Naive thymus-derived CD4-positive, alpha-beta T cell (primary cell): Measurements from ENCODE around the gene N4BP3. TPM values are rescaled to one million over a fixed set of nuclear protein-coding genes. Genes with fewer than 3 reads are reported as not detected.
A peak's percentile ranks its signal among the peaks of the same experiment; 100 is the strongest.

Experiments
- ATAC-seq: fragments of 150-1000 bp; cut with Tn5 transposase; 2 replicates; pipeline ENCODE4 v1.10.0; 2021; ENCODE audit warnings: mild to moderate bottlenecking, moderate library complexity
- CTCF ChIA-PET: fragments of 350-600 bp; sonication (Branson Sonifier 250); formaldehyde crosslinking; loops from one replicate; lab custom pipeline; 2021; ENCODE audit warnings: antibody characterized with exemption; lab: Charles Lee
- POLR2A ChIA-PET: fragments of 350-600 bp; sonication (Branson Sonifier 250); formaldehyde crosslinking; loops from one replicate; lab custom pipeline; 2021; ENCODE audit warnings: antibody characterized with exemption, inconsistent platforms; lab: Charles Lee
- DNase-seq, 9 donors: peaks; one replicate each; pipeline versions ENCODE4 v3.0.0 to v3.0.0-alpha.2; 2020 to 2022; ENCODE audit warnings: mixed read lengths in 1 of 9
- H3K27ac ChIP-seq: one replicate; pipeline ENCODE4 v1.7.0; 2013; ENCODE audit warnings: mild to moderate bottlenecking, low read depth, low read length, moderate library complexity
- H3K27me3 ChIP-seq, 2 donors: one replicate each; pipeline ENCODE4 v1.7.0; 2013; ENCODE audit warnings: low read length in 2 of 2, mild to moderate bottlenecking in 2 of 2, moderate library complexity in 2 of 2; ENCODE audit not compliant: control insufficient read depth in 2 of 2, insufficient read depth in 2 of 2
- H3K36me3 ChIP-seq, 3 experiments: 1 replicate in 2 of 3; 2 replicates in 1 of 3; pipeline ENCODE4 v1.7.0; 2013; ENCODE audit warnings: low read length in 3 of 3, mild to moderate bottlenecking in 3 of 3, moderate library complexity in 1 of 3; ENCODE audit not compliant: insufficient read depth in 3 of 3, control insufficient read depth in 2 of 3
- H3K4me1 ChIP-seq, 2 donors: one replicate each; pipeline ENCODE4 v1.7.0; 2013; ENCODE audit warnings: low read length in 2 of 2, mild to moderate bottlenecking in 2 of 2, moderate library complexity in 1 of 2; ENCODE audit not compliant: control insufficient read depth in 2 of 2, insufficient read depth in 2 of 2
- H3K4me3 ChIP-seq: 2 replicates; pipeline ENCODE4 v1.7.0; 2013; ENCODE audit warnings: mild to moderate bottlenecking, low read length
- H3K9me3 ChIP-seq, 3 experiments: 1 replicate in 2 of 3; 2 replicates in 1 of 3; pipeline ENCODE4 v1.7.0; 2013; ENCODE audit warnings: low read length in 3 of 3; ENCODE audit not compliant: control insufficient read depth in 2 of 3
- H3K27ac Mint-ChIP-seq, 9 donors: one replicate each; pipeline ENCODE4 v1.8.0; 2020 to 2022; ENCODE audit warnings: mixed read lengths in 9 of 9, mild to moderate bottlenecking in 8 of 9, moderate library complexity in 5 of 9, inconsistent platforms in 2 of 9
- H3K27me3 Mint-ChIP-seq, 5 donors: one replicate each; pipeline ENCODE4 v1.8.0; 2021 to 2022; ENCODE audit warnings: mixed read lengths in 5 of 5, mild to moderate bottlenecking in 1 of 5
- H3K36me3 Mint-ChIP-seq, 5 donors: one replicate each; pipeline ENCODE4 v1.8.0; 2020 to 2022; ENCODE audit warnings: mixed read lengths in 5 of 5, mild to moderate bottlenecking in 3 of 5, inconsistent platforms in 1 of 5
- H3K4me1 Mint-ChIP-seq, 7 donors: one replicate each; pipeline ENCODE4 v1.8.0; 2020 to 2022; ENCODE audit warnings: mixed read lengths in 7 of 7, mild to moderate bottlenecking in 3 of 7, inconsistent platforms in 1 of 7
- H3K4me3 Mint-ChIP-seq, 10 donors: one replicate each; pipeline ENCODE4 v1.8.0; 2020 to 2022; ENCODE audit warnings: mild to moderate bottlenecking in 10 of 10, mixed read lengths in 10 of 10, moderate library complexity in 6 of 10, inconsistent platforms in 2 of 10
- H3K9me3 Mint-ChIP-seq, 11 donors: one replicate each; pipeline ENCODE4 v1.8.0; 2020 to 2022; ENCODE audit warnings: mixed read lengths in 11 of 11, mild to moderate bottlenecking in 4 of 11, inconsistent platforms in 1 of 11, moderate library complexity in 1 of 11
- intact Hi-C, 2 donors: fragments of 100-400 bp; cut with micrococcal nuclease; formaldehyde crosslinking; loops; one replicate each; pipeline ENCODE4 v1.15.1; 2023
- polyA plus RNA-seq, 2 donors: library from polyadenylated mRNA; unstranded; fragments of 300-500 nt; fragmentation: Illumina TruSeq; gene quantifications; one replicate each; pipeline ENCODE4 v1.2.3, GENCODE V29; 2021
- total RNA-seq, 6 experiments: library from RNA in 5 of 6; stranded (reverse) in 5 of 6; gene quantifications; 1 replicate in 5 of 6; 2 replicates in 1 of 6; pipeline ENCODE4 v1.2.3 and lab custom pipeline; 2021 to 2026

Gene N4BP3
- total and polyA plus RNA-seq, 7 experiments from 2014 or later = 0.19 to 3.5 (median 1.1) TPM

DNA sequence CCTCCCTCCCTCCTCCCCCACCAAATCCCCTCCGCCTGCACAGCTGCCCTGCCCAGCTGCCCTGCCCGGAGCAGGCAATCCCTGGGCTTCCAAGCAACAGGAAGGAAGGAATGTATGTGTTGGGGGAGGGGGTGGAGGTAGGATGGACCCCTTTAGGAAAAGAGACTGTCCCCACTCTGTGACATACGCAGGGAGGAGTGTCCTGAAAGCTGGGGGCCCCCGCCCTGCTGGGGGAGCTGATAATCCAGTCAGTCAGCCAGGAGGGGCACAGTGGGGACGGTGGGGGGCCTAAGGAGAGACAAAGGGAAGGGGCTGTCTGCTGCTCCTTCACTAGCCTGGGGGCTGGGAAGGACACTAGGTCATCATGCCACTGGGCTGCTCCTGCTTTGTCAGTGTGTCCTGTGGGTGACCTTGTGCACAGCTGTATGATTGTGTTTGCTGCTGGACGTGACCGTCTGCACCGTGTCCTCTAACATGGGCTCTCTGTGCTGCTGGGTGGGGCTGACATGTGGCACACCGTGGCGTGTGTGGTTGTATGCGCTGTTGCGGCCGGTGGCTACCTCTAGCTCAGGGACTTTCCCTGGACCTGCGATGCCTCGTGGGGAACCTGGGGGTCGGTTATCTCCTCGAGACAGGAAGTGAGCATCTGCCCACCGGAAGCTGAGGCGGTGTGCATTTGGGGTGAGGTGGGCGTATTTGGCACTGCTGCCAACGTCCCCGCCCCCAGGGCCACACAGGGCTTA, 3.0 kb downstream of the N4BP3 start:
- ChIA-PET POLR2A (interaction anchor here (0.5 to 0.7 kb wide), 3 partner anchors 454 to 1969 kb away, joined by 3 to 5 read pairs (median 3); no protein-coding TSS in a partner anchor), CTCF (interaction anchor here (0.7 to 1.0 kb wide), 2 partner anchors 39 to 41 kb away, joined by 3 read pairs; no protein-coding TSS in a partner anchor)
- peaks cover 0 to 8% (median 0%) of the 10 kb centered on the region in 5 donors for H3K36me3 Mint-ChIP-seq
- H3K4me3 Mint-ChIP-seq = peak overlapping the region; percentile 35 to 96 (median 72)
- Histone ChIP-seq H3K36me3 (no peaks in the 10 kb centered on the region), H3K4me3 (peak overlapping the region; percentile 37), H3K27ac (no peak overlapping the region), H3K4me1 (peaks cover 42 to 50% of the 10 kb centered on the region in 2 donors), H3K9me3 (no peaks in the 10 kb centered on the region), H3K27me3 (no peaks in the 10 kb centered on the region)
- peaks cover 0 to 36% (median 8%) of the 10 kb centered on the region in 5 donors for H3K27me3 Mint-ChIP-seq
- ATAC-seq (peak; percentile 67), DNase-seq (peak in 5 of 9 donors; percentile 31 to 65 (median 39))
- peak overlapping the region in 7 of 9 donors; percentile 13 to 72 (median 68) for H3K27ac Mint-ChIP-seq
- peaks cover 21 to 44% (median 41%) of the 10 kb centered on the region in 7 donors for H3K4me1 Mint-ChIP-seq
- intact Hi-C loops = no loop called here
- no peaks in the 10 kb centered on the region for H3K9me3 Mint-ChIP-seq

GRCh38 chr5:178117923-178118701, 4.8 kb downstream of the N4BP3 start:
- H3K4me3 ChIP-seq = no peak overlapping the region
- DNase-seq = no peak
- intact Hi-C loops = no loop called here
- no peaks in the 10 kb centered on the region for H3K9me3 Mint-ChIP-seq
- peaks cover 0 to 4% (median 0%) of the 10 kb centered on the region in 5 donors for H3K36me3 Mint-ChIP-seq
- no peak for ATAC-seq
- H3K9me3 ChIP-seq = no peaks in the 10 kb centered on the region
- CTCF ChIA-PET = no interaction called here
- no peaks in the 10 kb centered on the region for H3K36me3 ChIP-seq
- no peak overlapping the region for H3K27ac ChIP-seq
- no peaks in the 10 kb centered on the region for H3K27me3 ChIP-seq
- H3K27me3 Mint-ChIP-seq = peaks cover 0 to 23% (median 8%) of the 10 kb centered on the region in 5 donors
- POLR2A ChIA-PET = interaction anchor here (0.7 to 2.4 kb wide), 2 partner anchors 11 to 13 kb away, joined by 3 to 8 read pairs; partner anchors contain the start of gene RMND5B
- H3K4me3 Mint-ChIP-seq = no peak overlapping the region
- no peak overlapping the region for H3K27ac Mint-ChIP-seq
- H3K4me1 Mint-ChIP-seq = peaks cover 24 to 45% (median 38%) of the 10 kb centered on the region in 7 donors
- peaks cover 47 to 51% of the 10 kb centered on the region in 2 donors for H3K4me1 ChIP-seq

GRCh38 chr5:178119915-178120606, 6.7 kb downstream of the N4BP3 start:
- no peak for ATAC-seq
- Histone ChIP-seq H3K27ac (no peak overlapping the region), H3K36me3 (no peaks in the 10 kb centered on the region), H3K9me3 (no peaks in the 10 kb centered on the region), H3K4me3 (no peak overlapping the region), H3K27me3 (no peaks in the 10 kb centered on the region), H3K4me1 (peaks cover 36 to 40% of the 10 kb centered on the region in 2 donors)
- no peak for DNase-seq
- no peaks in the 10 kb centered on the region for H3K9me3 Mint-ChIP-seq
- ChIA-PET POLR2A (interaction anchor here (1.0 to 2.4 kb wide), 8 partner anchors 10 to 36 kb away, joined by 3 to 16 read pairs (median 6); partner anchors contain the start of gene RMND5B), CTCF (interaction anchor here (0.6 to 3.3 kb wide), 13 partner anchors 10 to 851 kb away, joined by 3 to 25 read pairs (median 5); partner anchors contain the start of gene NHP2)
- H3K4me1 Mint-ChIP-seq = peaks cover 15 to 36% (median 28%) of the 10 kb centered on the region in 7 donors
- intact Hi-C loops = no loop called here
- H3K27ac Mint-ChIP-seq = no peak overlapping the region
- peaks cover 0 to 4% (median 0%) of the 10 kb centered on the region in 5 donors for H3K36me3 Mint-ChIP-seq
- H3K4me3 Mint-ChIP-seq = peak overlapping the region in 1 of 10 donors; percentile 80
- H3K27me3 Mint-ChIP-seq = peaks cover 0 to 14% (median 4%) of the 10 kb centered on the region in 5 donors

- Mint-ChIP-seq H3K27me3 (peaks cover 0 to 9% (median 3%) of the 10 kb centered on the region in 5 donors), H3K9me3 (no peaks in the 10 kb centered on the region), H3K4me1 (peaks cover 15 to 31% (median 24%) of the 10 kb centered on the region in 7 donors), H3K4me3 (peak overlapping the region; percentile 23 to 83 (median 69)), H3K27ac (peak overlapping the region in 3 of 9 donors; percentile 10 to 48 (median 29)), H3K36me3 (peaks cover 0 to 4% (median 0%) of the 10 kb centered on the region in 5 donors)
- Histone ChIP-seq H3K27me3 (no peaks in the 10 kb centered on the region), H3K9me3 (no peaks in the 10 kb centered on the region), H3K36me3 (no peaks in the 10 kb centered on the region), H3K27ac (peak overlapping the region; percentile 9), H3K4me3 (peak overlapping the region; percentile 50), H3K4me1 (peaks cover 28 to 33% of the 10 kb centered on the region in 2 donors)
- ChIA-PET CTCF (interaction anchor here (0.6 to 3.3 kb wide), 17 partner anchors 8 to 851 kb away, joined by 3 to 25 read pairs (median 4); partner anchors contain the start of gene NHP2), POLR2A (interaction anchor here (0.7 to 2.4 kb wide), 10 partner anchors 10 to 42 kb away, joined by 3 to 16 read pairs (median 4); partner anchors contain the start of genes NHP2 and RMND5B)
- intact Hi-C loops = loop anchor here (1.0 kb wide), 6 partner anchors 7 to 44 kb away; partner anchors contain the start of genes N4BP3 (in 2 of the 2) and NHP2 (in 1 of the 2)
- ATAC-seq (peak; percentile 86), DNase-seq (peak; percentile 69 to 90 (median 87))
Measured at GRCh38 chr5:178120607-178121357, 7.5 kb downstream of the N4BP3 start.

DNA sequence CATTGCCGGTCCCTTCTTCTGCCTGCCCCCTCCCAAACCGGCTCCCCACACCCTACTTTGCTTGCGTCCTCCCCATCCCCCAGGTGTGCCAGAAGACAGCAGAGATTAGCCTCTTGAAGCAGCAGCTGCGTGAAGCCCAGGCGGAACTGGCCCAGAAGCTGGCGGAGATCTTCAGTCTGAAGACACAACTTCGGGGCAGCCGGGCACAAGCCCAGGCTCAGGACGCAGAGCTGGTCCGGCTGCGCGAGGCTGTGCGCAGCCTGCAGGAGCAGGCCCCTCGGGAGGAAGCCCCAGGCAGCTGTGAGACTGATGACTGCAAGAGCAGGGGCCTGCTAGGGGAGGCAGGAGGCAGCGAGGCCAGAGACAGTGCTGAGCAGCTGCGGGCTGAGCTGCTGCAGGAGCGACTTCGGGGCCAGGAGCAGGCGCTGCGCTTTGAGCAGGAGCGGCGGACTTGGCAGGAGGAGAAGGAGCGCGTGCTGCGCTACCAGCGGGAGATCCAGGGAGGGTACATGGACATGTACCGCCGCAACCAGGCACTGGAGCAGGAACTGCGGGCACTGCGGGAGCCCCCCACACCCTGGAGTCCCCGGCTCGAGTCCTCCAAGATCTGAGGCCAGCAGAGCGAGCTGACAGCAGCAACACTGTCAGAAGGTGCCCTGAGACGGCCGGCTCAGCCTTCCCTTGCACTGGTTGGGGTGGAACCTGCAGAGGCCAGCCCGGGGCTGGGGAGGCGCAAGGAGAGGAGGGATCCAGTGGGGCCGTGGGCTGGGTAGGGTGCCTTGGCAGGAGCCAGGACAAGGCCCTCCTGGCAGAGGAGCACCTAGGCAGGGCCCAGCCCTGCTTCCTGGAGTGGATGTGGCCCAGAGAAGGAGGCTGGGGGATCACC, 8.3 kb downstream of the N4BP3 start:
- H3K4me1 ChIP-seq = peaks cover 20 to 24% of the 10 kb centered on the region in 2 donors
- ATAC-seq = no peak
- peak overlapping the region; percentile 50 for H3K4me3 ChIP-seq
- CTCF ChIA-PET = interaction anchor here (0.7 to 3.3 kb wide), 12 partner anchors 9 to 59 kb away, joined by 3 to 25 read pairs (median 6); partner anchors contain the start of gene NHP2
- H3K27ac ChIP-seq = peak overlapping the region; percentile 9
- no peak for DNase-seq
- POLR2A ChIA-PET = interaction anchor here (0.8 to 2.4 kb wide), 9 partner anchors 9 to 41 kb away, joined by 3 to 16 read pairs (median 5); partner anchors contain the start of gene RMND5B
- H3K9me3 ChIP-seq = no peaks in the 10 kb centered on the region
- peaks cover 0 to 2% (median 0%) of the 10 kb centered on the region in 5 donors for H3K36me3 Mint-ChIP-seq
- no peaks in the 10 kb centered on the region for H3K9me3 Mint-ChIP-seq
- H3K36me3 ChIP-seq = no peaks in the 10 kb centered on the region
- H3K27ac Mint-ChIP-seq = no peak overlapping the region
- H3K4me3 Mint-ChIP-seq = peak overlapping the region in 9 of 10 donors; percentile 23 to 83 (median 71)
- no peaks in the 10 kb centered on the region for H3K27me3 ChIP-seq
- H3K4me1 Mint-ChIP-seq = peaks cover 9 to 23% (median 18%) of the 10 kb centered on the region in 7 donors
- intact Hi-C loops = loop anchor here (1.0 kb wide), 6 partner anchors 8 to 45 kb away; partner anchors contain the start of genes N4BP3 (in 2 of the 2) and NHP2 (in 1 of the 2)
- H3K27me3 Mint-ChIP-seq = peaks cover 0 to 4% (median under 1%) of the 10 kb centered on the region in 5 donors
